Heart left ventricle (tissue), 16 donors: Measurements from ENCODE around the gene HSD17B10. TPM values are rescaled to one million over a fixed set of nuclear protein-coding genes. Genes with fewer than 3 reads are reported as not detected.

Source experiments
- ATAC-seq, 4 donors: fragments of 200-7000 bp; cut with Tn5 transposase; one replicate each; pipeline ENCODE4 v1.9.1; 2020 to 2022; ENCODE audit warnings: moderate library complexity in 4 of 4, mild to moderate bottlenecking in 3 of 4, moderate number of reproducible peaks in 1 of 4
- DNase-seq, 5 donors: peaks; one replicate each; pipeline ENCODE4 v3.0.0-alpha.2; 2020
- H3K27ac ChIP-seq, 12 donors: fragments of 200-600 bp; sonication (generic) in 4 of 12; one replicate each; pipeline versions ENCODE4 v1.5.0 to v1.8.0; 2016 to 2022; ENCODE audit warnings: mild to moderate bottlenecking in 2 of 12
- H3K27me3 ChIP-seq, 9 donors: fragments of 200-600 bp; sonication (generic) in 2 of 9; one replicate each; pipeline versions ENCODE4 v1.5.1 to v1.8.0; 2016 to 2022; ENCODE audit warnings: mild to moderate bottlenecking in 3 of 9
- H3K36me3 ChIP-seq, 9 donors: fragments of 200-600 bp; sonication (generic) in 2 of 9; one replicate each; pipeline versions ENCODE4 v1.5.0 to v1.8.0; 2018 to 2022; ENCODE audit warnings: mild to moderate bottlenecking in 2 of 9
- H3K4me1 ChIP-seq, 12 donors: fragments of 200-600 bp; sonication (generic) in 4 of 12; one replicate each; pipeline versions ENCODE4 v1.5.0 to v1.8.0; 2016 to 2022; ENCODE audit warnings: mild to moderate bottlenecking in 3 of 12
- H3K4me3 ChIP-seq, 12 donors: fragments of 200-600 bp; sonication (generic) in 4 of 12; one replicate each; pipeline versions ENCODE4 v1.5.0 to v1.8.0; 2017 to 2022; ENCODE audit warnings: mild to moderate bottlenecking in 9 of 12, moderate library complexity in 4 of 12
- H3K9me3 ChIP-seq, 12 donors: fragments of 200-600 bp; sonication (generic) in 4 of 12; one replicate each; pipeline versions ENCODE4 v1.5.0 to v1.8.0; 2016 to 2022; ENCODE audit warnings: mild to moderate bottlenecking in 1 of 12
- CTCF ChIP-seq, 12 donors: fragments of 200-600 bp; sonication (generic) in 4 of 12; IDR thresholded peaks; one replicate each; pipeline versions ENCODE4 v1.5.0 to v1.8.0; 2018 to 2022; ENCODE audit warnings: antibody characterized with exemption in 12 of 12, mild to moderate bottlenecking in 5 of 12
- POLR2A ChIP-seq, 2 donors: fragments of 450-650 bp; IDR thresholded peaks; one replicate each; pipeline ENCODE4 v1.6.1; 2017; ENCODE audit warnings: antibody characterized with exemption in 2 of 2, mild to moderate bottlenecking in 2 of 2, moderate library complexity in 2 of 2
- WGBS, 4 donors: extraction: QIAGEN DNeasy Blood & Tissue Kit in 2 of 4; methylation state at CpG; one replicate each; pipeline versions ENCODE4 v1.1.5 to v1.1.7; 2013 to 2018; 5-methylcytosine and 5-hydroxymethylcytosine counted together
- intact Hi-C, 10 donors: fragments of 100-400 bp; cut with DNase I; formaldehyde crosslinking; loops; one replicate each; pipeline versions ENCODE4 v1.11.1 to v1.14.2; 2022
- polyA plus RNA-seq, 2 donors: library from polyadenylated mRNA; stranded (reverse); fragments of 200-250 nt; gene quantifications; one replicate each; pipeline ENCODE4 v1.2.3, GENCODE V29; 2013
- total RNA-seq, 9 donors: library from RNA; depleted of rRNA in 2 of 9; stranded (reverse); fragments of >200 nt in 2 of 9; fragmentation: NEBNext Ultra II Directional in 3 of 9; extraction: Animal tissue kit (Norgen Biotek cat#: 25700) in 3 of 9; gene quantifications; one replicate each; pipeline versions ENCODE4 v1.1.0 to v1.2.4, GENCODE V29; 2016 to 2023
- donor health status: ischemic (EF 13 %, LVEDD 7.1; RV severe dilation, severe dysfunction).
- donor health status: healthy with polysubstance abuse.
- donor health status: DM: no; HTN: yes; CAD: no.
- donor health status: DM: no; HTN: no; CAD: no.
- donor health status: ischemic (EF 25% LVEDD 6.9; RV normal size, moderate dysfunction).
- donor health status: ischemic (EF 25% LVEDD 5.7; RV mildly dilated, moderate dysfunction).
- donor health status: healthy.
- donor health status: DM: yes; HTN: yes; CAD: no.
- donor health status: ischemic (EF 35%, LVEDD 5.7; RV mildly dilated, moderate dysfunction).
- donor health status: nonischemic (EF 11% LVEDD 7.7; RV severe dilation, severe dysfunction).
- donor health status: DM: yes; HTN: yes; CAD: no.
- donor health status: PGD.
- donor health status: ischemic (EF 29% LVEDD 5.4; RV normal size, mild dysfunction).
- donor health status: nonischemic (EF 23%, LVEDD 6.1; RV moderate dilation, normal function).

Gene HSD17B10
- total and polyA plus RNA-seq, 11 donors, result 49.7 to 169 (median 94.3) TPM

GRCh38 chrX:53481093-53481492, 46.9 kb upstream of the HSD17B10 start:
- DNase-seq (no peak), ATAC-seq (no peak)
- TF ChIP-seq POLR2A (IDR thresholded peaks at IDR 0.05), result no peak
- peak in 1 of 12 donors; percentile 22 for TF ChIP-seq CTCF (IDR thresholded peaks at IDR 0.05)
- Histone ChIP-seq H3K4me3 (no peak overlapping the region), H3K27me3 (peaks cover 0 to 38% (median 0%) of the 10 kb centered on the region in 9 donors), H3K36me3 (no peaks in the 10 kb centered on the region), H3K27ac (no peak overlapping the region), H3K4me1 (no peaks in the 10 kb centered on the region), H3K9me3 (peaks cover 0 to 16% (median 0%) of the 10 kb centered on the region in 12 donors)
- intact Hi-C loops, result no loop called here
- 26 to 37% (median 30%) methylated on average over 5 of the region's 5 CpGs for WGBS, 4 donors

- no peaks in the 10 kb centered on the region for H3K36me3 ChIP-seq
- no peak overlapping the region for H3K4me3 ChIP-seq
- H3K27me3 ChIP-seq, result peaks cover 0 to 42% (median 0%) of the 10 kb centered on the region in 9 donors
- H3K4me1 ChIP-seq, result no peaks in the 10 kb centered on the region
- H3K9me3 ChIP-seq, result peaks cover 0 to 16% (median 0%) of the 10 kb centered on the region in 12 donors
- no peak for ATAC-seq
- TF ChIP-seq POLR2A (IDR thresholded peaks at IDR 0.05) (no peak), CTCF (IDR thresholded peaks at IDR 0.05) (no peak)
- no peak overlapping the region for H3K27ac ChIP-seq
- intact Hi-C loops, result no loop called here
- 69 to 84% (median 78%) methylated on average over 5 of the region's 5 CpGs for WGBS, 4 donors
- no peak for DNase-seq
Measured at GRCh38 chrX:53479301-53479700, 45.1 kb upstream of the HSD17B10 start.

- no peaks in the 10 kb centered on the region for H3K36me3 ChIP-seq
- H3K27ac ChIP-seq, result no peak overlapping the region
- DNase-seq, result no peak
- TF ChIP-seq POLR2A (IDR thresholded peaks at IDR 0.05) (no peak), CTCF (IDR thresholded peaks at IDR 0.05) (no peak)
- no peaks in the 10 kb centered on the region for H3K4me1 ChIP-seq
- peaks cover 0 to 43% (median 0%) of the 10 kb centered on the region in 9 donors for H3K27me3 ChIP-seq
- H3K9me3 ChIP-seq, result no peaks in the 10 kb centered on the region
- no peak for ATAC-seq
- intact Hi-C loops, result no loop called here
- no peak overlapping the region for H3K4me3 ChIP-seq
- WGBS, 4 donors, result 26 to 59% (median 43%) methylated on average over 2 of the region's 2 CpGs
Measured at GRCh38 chrX:53476371-53476770, 42.2 kb upstream of the HSD17B10 start.

GRCh38 chrX:53474707-53475106, 40.5 kb upstream of the HSD17B10 start:
- WGBS, 4 donors, result 61 to 76% (median 64%) methylated on average over 2 of the region's 2 CpGs
- intact Hi-C loops, result no loop called here

More at GRCh38 chrX:53474707-53475106, 40.5 kb upstream of the HSD17B10 start:
- Histone ChIP-seq H3K27ac (no peak overlapping the region), H3K4me3 (no peak overlapping the region), H3K9me3 (no peaks in the 10 kb centered on the region), H3K27me3 (peaks cover 0 to 32% (median 0%) of the 10 kb centered on the region in 9 donors), H3K36me3 (no peaks in the 10 kb centered on the region), H3K4me1 (no peaks in the 10 kb centered on the region)
- no peak for TF ChIP-seq CTCF (IDR thresholded peaks at IDR 0.05)
- no peak for TF ChIP-seq POLR2A (IDR thresholded peaks at IDR 0.05)
- DNase-seq (no peak), ATAC-seq (no peak)
